GM12891 (cell line): ENCODE data around the gene CLDND1. TPM values are rescaled to one million over a fixed set of nuclear protein-coding genes. Genes with fewer than 3 reads are reported as not detected.
A peak's percentile ranks its signal among the peaks of the same experiment; 100 is the strongest.
"Not testable (repeated sequence)": the region's sequence is repeated elsewhere in the genome, so short reads cannot be mapped to it uniquely, and the experiment has no call there.

Experiments
- DNase-seq: peaks from one replicate; pipeline ENCODE4 v3.0.0; 2011; ENCODE audit warnings: low spot score; ENCODE audit not compliant: insufficient read length
- FAIRE-seq: peaks from 2 replicates; lab custom pipeline; 2011; peaks lifted over from hg19 to GRCh38; lab: Jason Lieb, UNC
- PAX5 ChIP-seq: IDR thresholded peaks from 2 replicates; pipeline ENCODE4 v1.6.1; 2011; ENCODE audit warnings: low read length, moderate library complexity, mild to moderate bottlenecking; ENCODE audit not compliant: insufficient read depth, severe bottlenecking
- POLR2A ChIP-seq: IDR thresholded peaks from 2 replicates; pipeline ENCODE4 v1.6.1; 2011; ENCODE audit warnings: low read depth, low read length, control low read depth
- POLR2AphosphoS5 ChIP-seq: IDR thresholded peaks from 2 replicates; pipeline ENCODE4 v1.6.1; 2011; ENCODE audit warnings: low read depth, low read length, control low read depth
- POU2F2 ChIP-seq: IDR thresholded peaks from 2 replicates; pipeline ENCODE4 v1.6.1; 2011; ENCODE audit warnings: low read depth, mild to moderate bottlenecking, control low read depth, low read length, moderate library complexity
- SPI1 ChIP-seq: IDR thresholded peaks from 2 replicates; pipeline ENCODE4 v1.6.1; 2011; ENCODE audit warnings: low read depth, low read length, control low read depth
- TAF1 ChIP-seq: IDR thresholded peaks from 2 replicates; pipeline ENCODE4 v1.6.1; 2011; ENCODE audit warnings: low read depth, low read length, control low read depth
- polyA plus RNA-seq: library from polyadenylated mRNA; unstranded; fragments of >200 nt; gene quantifications from one replicate; pipeline ENCODE4 v1.2.1, GENCODE V29; 2012; ENCODE audit warnings: low read depth, missing spikeins, inconsistent platforms; ENCODE audit not compliant: missing spikeins

Gene CLDND1
- polyA plus RNA-seq, result 94.1 TPM

DNA sequence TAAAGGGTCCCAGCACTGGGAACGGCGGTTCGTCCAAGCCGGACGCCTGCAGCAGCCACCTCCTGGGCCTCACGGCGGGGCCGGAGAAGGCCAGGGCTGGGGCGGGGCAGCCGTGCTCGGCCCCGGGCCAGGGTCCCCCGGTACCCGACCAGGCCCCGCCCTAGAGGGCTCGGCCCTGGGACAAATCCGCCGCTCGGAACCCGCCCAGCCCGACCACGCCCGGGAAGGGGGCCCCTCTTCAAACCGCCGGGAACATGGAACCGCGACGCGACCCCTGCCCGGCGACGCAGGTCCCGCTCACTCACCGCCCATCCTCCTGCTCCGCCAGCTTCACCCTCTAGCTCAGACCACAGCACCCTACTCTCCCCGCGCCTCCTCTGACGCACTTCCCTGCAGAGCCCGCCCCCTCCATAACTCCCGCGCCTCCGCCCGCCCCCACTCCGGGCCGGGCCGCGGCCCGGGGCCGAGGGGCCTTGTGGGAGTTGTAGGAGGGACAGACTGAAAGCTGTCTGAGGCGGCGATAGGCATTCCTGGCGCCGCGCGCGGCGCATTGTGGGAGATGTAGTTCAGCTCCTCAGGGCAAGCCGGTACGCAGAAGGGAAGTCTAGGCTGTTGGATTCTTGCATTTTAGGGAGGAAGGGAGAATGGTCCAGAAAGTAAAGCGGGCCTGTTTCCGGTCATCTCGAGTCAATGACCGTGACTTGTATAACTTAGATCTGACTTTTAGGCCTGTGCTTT lies at the start of gene CLDND1:
Gene CLDND1, minus strand, starts transcription at position 359 of the 738 bp plus-strand sequence. CDS start 1,478 bp downstream, outside the sequence.
- FAIRE-seq (peak; percentile 100), DNase-seq (peak; percentile 82)
- TF ChIP-seq POLR2A (peak; percentile 97), SPI1 (0 out of 2 replicates have a peak, but pooled peaks have one; percentile 42), POU2F2 (peak; percentile 91), TAF1 (peak; percentile 57; the same call in 1 of the 2 replicates), PAX5 (peak; percentile 35), POLR2AphosphoS5 (peak; percentile 98)

DNA sequence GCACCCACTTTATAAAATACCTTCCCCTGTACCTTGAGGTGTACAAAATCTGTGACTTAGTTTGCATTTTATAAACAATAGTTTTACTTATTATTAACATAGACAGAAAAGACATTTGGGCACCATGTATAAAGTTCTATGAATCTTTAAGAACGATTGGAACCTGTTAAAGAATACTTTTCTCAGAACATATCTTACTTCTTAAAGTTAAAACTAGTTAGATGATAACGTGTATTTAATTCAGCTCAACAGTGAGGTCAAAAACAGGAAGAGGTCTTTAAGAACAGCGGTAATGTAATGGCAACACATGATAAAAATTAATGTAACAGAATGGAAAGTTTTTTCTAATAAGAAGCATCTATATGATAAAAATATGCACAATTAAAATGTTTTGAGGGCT lies 45.7 kb upstream of the CLDND1 start:
- no peak for TF ChIP-seq POLR2A
- peak; percentile 19; the same call in 1 of the 2 replicates for TF ChIP-seq SPI1
- peak; percentile 43 for FAIRE-seq
- no peak for DNase-seq

GRCh38 chr3:98567666-98568270 lies 45.1 kb upstream of the CLDND1 start:
- no peak for TF ChIP-seq POLR2A
- TF ChIP-seq TAF1, result peak; percentile 22; the same call in 1 of the 2 replicates
- FAIRE-seq, result peak; percentile 82
- DNase-seq, result no peak

- TF ChIP-seq POU2F2 (no peak), PAX5 (no peak), POLR2A (no peak), SPI1 (no peak), POLR2AphosphoS5 (no peak), TAF1 (no peak)
- FAIRE-seq (peak; percentile 87), DNase-seq (no peak)
These were observed 43.1 kb upstream of the CLDND1 start for GRCh38 chr3:98565843-98566242.

DNA sequence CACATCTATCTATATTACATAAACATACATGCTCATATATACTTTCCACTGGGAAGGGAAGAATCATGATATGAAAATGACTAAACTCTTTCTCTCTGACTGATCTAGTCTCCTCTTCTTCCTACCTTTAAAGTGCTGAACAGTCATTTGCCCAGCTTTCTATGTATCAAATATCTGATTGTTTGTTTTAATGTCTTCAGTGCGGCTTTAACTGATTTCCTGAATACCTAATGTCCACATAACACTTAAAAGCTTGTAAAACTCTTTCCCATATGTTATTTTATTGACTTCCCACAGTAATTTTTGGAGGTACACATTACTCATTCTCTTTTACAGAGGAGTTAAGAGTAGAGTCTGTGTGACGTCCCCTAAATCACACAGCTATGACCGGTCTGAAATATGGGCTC lies 42.5 kb upstream of the CLDND1 start:
- FAIRE-seq (peak; percentile 75), DNase-seq (no peak)
- no peak for TF ChIP-seq TAF1
- TF ChIP-seq POU2F2, result no peak
- TF ChIP-seq POLR2AphosphoS5, result no peak

DNA sequence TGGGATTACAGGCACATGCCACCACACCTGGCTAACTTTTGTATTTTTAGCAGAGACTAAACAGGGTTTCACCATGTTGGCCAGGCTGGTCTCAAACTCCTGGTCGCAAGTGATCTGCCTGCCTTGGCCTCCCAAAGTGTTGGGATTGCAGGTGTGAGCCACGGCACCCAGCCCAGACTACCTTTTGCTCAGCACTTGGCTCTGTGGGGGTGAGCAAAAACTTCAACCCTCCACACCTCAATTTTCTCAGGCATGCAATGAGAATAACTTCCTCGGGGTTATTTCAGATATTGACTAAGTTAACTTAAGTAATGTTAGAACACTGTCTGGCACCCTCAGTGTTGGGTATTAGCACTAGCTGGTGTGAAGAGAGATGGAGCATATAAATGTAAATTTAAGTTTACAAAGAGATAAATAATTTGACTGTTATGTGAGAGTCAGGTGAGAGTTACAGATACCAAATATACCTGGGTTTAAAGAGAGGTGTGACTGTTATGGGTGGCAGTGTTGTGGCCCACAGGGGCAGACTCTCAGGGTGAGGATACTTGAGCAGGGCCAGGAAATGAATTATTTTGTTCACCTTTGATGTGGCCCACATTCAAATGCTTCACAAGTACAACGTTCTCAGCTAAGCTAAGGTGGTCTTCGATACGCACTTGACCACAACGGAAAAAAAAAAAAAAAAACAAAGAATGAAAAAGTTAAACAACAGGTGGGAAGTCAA lies 41.7 kb upstream of the CLDND1 start:
- TF ChIP-seq TAF1 (no peak), SPI1 (no peak), POLR2A (no peak), PAX5 (no peak), POU2F2 (no peak), POLR2AphosphoS5 (no peak; the same call in none of the 2 replicates)
- FAIRE-seq, result peak; percentile 87
- no peak for DNase-seq

GRCh38 chr3:98563661-98564281 lies 41.1 kb upstream of the CLDND1 start:
- TF ChIP-seq POLR2A, result no peak
- TF ChIP-seq POU2F2, result no peak
- TF ChIP-seq TAF1, result 0 out of 2 replicates have a peak, but pooled peaks have one; percentile 39
- no peak; the same call in 1 of the 2 replicates for TF ChIP-seq POLR2AphosphoS5
- no peak for TF ChIP-seq PAX5
- peak; percentile 71 for TF ChIP-seq SPI1
- FAIRE-seq, result peak; percentile 74
- DNase-seq, result no peak

- no peak for DNase-seq
- peak; percentile 85 for TF ChIP-seq POLR2AphosphoS5
- TF ChIP-seq SPI1, result peak; percentile 76
- TF ChIP-seq POLR2A, result peak; percentile 80
- TF ChIP-seq PAX5, result no peak
- TF ChIP-seq TAF1, result peak; percentile 63
- peak; percentile 43; the same call in 1 of the 2 replicates for TF ChIP-seq POU2F2
- FAIRE-seq, result peak; percentile 90
These were observed 39.2 kb upstream of the CLDND1 start for GRCh38 chr3:98561727-98562521.

DNA sequence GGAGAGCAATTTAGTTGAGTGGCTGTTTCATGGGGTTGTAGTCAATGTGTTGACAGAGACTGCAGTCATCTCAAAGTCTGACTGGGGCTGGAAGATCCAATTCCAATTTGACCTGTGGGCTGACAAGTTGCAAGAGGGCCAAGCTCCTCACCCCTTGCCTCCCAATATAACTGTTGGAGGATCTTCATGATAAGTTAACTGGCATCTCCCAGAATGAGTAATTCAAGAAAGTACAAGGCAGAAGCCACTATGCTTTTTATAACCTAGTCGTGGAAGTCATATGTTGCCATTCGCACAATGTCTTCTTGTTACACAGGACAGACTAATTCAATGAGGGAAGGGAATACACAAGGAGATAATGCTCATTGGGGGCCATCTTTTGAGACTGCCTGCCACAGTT lies 38.2 kb upstream of the CLDND1 start:
- 0 out of 2 replicates have a peak, but pooled peaks have one; percentile 24 for TF ChIP-seq POU2F2
- peak; percentile 78; the same call in 1 of the 2 replicates for TF ChIP-seq TAF1
- TF ChIP-seq PAX5, result no peak
- TF ChIP-seq SPI1, result no peak
- peak; percentile 77; the same call in 1 of the 2 replicates for TF ChIP-seq POLR2A
- peak; percentile 87 for TF ChIP-seq POLR2AphosphoS5
- FAIRE-seq, result peak; percentile 86
- no peak for DNase-seq

DNA sequence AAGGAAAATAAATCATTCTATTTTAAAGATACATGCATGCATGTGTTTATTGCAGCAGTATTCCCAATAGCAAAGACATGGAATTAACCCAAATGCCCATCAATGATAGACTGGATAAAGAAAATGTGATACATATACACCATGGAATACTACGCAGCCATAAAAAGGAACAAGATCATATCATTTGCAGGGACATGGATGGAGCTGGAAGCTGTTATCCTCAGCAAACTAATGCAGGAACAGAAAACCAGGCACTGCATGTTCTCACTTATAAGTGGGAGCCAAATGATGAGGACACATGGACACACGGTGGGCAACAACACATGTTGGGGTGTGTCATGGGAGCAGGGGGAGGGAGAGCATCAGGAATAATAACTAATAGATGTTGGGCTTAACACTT lies 37.1 kb upstream of the CLDND1 start:
- not testable (repeated sequence) for DNase-seq
- peak; percentile 69 for FAIRE-seq
